Activated CD4-positive, alpha-beta T cell treated with anti-CD3 and anti-CD28 coated beads, Interleukin-2, Interleukin-6, amounts not matched to agents 100 ng/mL and 50 ng/mL, durations not matched to agents 16 hours and 8 hours (primary cell): ENCODE results near the gene FIGNL1.

Source experiments
- DNase-seq: peaks from one replicate; pipeline ENCODE4 v3.0.0-alpha.2; 2020

Gene FIGNL1

GRCh38 chr7:50394315-50394714 is 55.8 kb downstream of the FIGNL1 start:
- no peak for DNase-seq
